ENCODE data around the gene REEP3. TPM values are rescaled to one million over a fixed set of nuclear protein-coding genes. Genes with fewer than 3 reads are reported as not detected.
A peak's percentile ranks its signal among the peaks of the same experiment; 100 is the strongest.
"Not testable (repeated sequence)": the region's sequence is repeated elsewhere in the genome, so short reads cannot be mapped to it uniquely, and the experiment has no call there.

Gene REEP3, protein sequence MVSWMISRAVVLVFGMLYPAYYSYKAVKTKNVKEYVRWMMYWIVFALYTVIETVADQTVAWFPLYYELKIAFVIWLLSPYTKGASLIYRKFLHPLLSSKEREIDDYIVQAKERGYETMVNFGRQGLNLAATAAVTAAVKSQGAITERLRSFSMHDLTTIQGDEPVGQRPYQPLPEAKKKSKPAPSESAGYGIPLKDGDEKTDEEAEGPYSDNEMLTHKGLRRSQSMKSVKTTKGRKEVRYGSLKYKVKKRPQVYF
- 31.8 and 33.0 TPM in 2 replicates for total RNA-seq (2014; rRNA removed; shearing (Covaris generic))
- polyA plus RNA-seq (2014; cell fraction: nucleus; rRNA removed), result 15.8 and 20.3 TPM in 2 replicates

GRCh38 chr10:63520500-63521415 lies at the start of gene REEP3:
Gene REEP3, plus strand, starts transcription at chr10:63521401. Its CDS starts 145 bp downstream, at chr10:63521546.
- DNase-seq (ENCODE audit: extremely low read depth, low read depth), result peak; percentile 60

DNA sequence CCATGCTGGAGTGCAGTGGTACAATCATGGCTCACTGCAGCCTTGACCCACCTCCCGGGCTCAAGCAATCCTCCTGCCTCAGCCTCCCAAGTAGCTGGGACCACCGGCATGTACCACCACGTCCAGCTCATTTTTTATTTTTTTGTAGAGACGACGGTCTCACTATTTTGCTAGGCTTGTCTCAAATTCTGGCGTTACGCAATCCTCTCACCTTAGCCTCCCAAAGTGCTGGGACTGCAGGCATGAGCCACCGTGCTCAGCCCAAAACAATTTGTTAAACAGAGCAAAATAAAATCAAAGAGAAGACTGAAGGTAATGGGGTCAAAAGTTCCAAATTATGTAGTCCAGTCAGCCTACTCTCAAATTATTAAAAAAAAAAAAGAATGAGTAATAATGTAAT lies 46.7 kb upstream of the REEP3 start:
- DNase-seq (ENCODE audit: extremely low read depth, low read depth), result no peak

DNA sequence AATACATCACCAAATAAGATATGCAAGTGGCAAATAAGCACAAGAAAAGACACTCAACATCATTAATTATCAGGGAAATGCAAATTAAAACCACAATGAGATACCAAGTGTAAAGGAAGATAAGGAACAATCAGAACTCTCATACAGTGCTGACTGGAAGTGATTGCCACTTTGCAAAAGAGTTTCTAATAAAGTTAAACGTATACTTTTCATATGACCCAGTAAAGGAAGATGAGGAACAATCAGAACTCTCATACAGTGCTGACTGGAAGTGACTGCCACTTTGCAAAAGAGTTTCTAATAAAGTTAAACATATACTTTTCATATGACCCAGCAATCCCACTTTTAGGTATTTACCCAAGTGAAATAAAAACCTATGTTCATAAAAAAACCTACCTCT lies 43.3 kb upstream of the REEP3 start:
- no peak for DNase-seq (ENCODE audit: extremely low read depth, low read depth)

DNA sequence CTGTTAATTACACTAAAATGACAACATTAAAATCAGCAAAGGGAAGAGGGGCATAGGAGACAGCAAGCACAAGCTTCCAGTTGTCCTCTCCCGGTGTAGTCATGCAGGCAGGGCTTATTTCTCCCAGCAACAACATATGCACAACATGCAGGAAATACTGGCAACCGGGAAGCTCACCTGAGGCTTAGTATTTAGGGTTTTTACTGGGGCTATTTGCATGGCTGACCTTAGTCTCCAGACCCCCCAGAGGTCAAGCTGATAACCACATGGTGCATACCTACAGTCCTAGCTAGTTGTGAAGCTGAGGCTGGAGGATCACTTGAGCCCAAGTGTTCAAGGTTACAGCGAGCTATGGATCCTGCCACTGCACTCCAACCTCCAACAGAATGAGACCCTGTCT lies 42.6 kb upstream of the REEP3 start:
- DNase-seq (ENCODE audit: extremely low read depth, low read depth), result no peak

- no peak for DNase-seq (ENCODE audit: extremely low read depth, low read depth)
These were observed 41.0 kb upstream of the REEP3 start for GRCh38 chr10:63480237-63480636.

GRCh38 chr10:63481815-63482421 lies 39.3 kb upstream of the REEP3 start:
- DNase-seq (ENCODE audit: extremely low read depth, low read depth), result no peak

- DNase-seq (ENCODE audit: extremely low read depth, low read depth), result no peak
These were observed 37.2 kb upstream of the REEP3 start for GRCh38 chr10:63483983-63484382.

- no peak for DNase-seq (ENCODE audit: extremely low read depth, low read depth)
These were observed 33.2 kb upstream of the REEP3 start for GRCh38 chr10:63487990-63488389.

GRCh38 chr10:63489838-63490237 lies 31.4 kb upstream of the REEP3 start:
- DNase-seq (ENCODE audit: extremely low read depth, low read depth), result no peak

DNA sequence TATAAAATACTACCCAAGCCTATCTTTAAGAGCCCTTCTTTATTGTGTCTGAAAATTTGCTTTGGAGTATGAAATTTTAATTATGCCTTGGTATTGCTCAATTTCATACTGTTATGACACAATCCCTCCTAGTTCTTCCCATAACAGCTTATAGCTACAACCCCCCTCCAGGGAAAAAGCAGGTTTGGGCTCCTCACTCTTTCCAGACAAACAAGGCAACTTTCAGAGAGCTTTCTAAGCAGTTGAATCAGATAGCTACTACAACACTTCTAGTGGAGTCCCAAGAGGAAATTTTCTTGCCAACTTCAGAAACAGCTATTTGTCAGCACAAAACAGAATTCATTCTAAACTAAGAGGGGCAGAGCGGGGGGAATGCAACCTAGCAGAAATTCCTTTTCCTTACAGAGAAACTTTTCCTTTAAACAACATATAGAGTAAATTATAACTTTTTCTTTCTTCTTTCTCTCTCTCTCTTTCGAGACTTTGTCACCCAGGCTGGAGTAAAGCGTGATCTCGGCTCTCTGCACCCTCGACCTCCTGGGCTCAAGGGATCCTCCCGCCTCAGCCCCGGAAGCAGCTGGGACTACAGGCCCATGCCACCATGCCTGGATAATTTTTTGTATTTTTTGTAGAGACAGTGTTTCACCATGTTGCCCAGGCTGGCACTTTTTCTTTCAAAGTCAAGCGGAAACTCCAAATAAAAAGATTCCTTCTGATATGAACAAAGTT lies 29.4 kb upstream of the REEP3 start:
- DNase-seq (ENCODE audit: extremely low read depth, low read depth), result no peak

DNA sequence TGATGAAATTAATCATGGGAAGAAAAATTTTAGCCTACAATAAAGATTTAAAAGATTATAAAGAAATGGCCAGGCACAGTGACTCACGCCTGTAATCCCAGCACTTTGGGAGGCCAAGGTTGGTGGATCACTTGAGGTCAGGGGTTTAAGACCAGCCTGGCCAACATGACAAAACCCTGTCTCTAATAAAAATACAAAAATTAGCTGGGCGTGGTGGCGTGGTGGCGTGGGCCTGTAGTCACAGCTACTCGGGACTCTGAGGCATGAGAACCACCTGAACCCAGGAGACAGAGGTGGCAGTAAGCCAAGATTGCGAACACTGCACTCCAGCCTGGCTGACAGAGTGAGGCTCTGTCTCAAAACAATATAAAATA lies 28.9 kb upstream of the REEP3 start:
- not testable (repeated sequence) for DNase-seq (ENCODE audit: extremely low read depth, low read depth)

DNA sequence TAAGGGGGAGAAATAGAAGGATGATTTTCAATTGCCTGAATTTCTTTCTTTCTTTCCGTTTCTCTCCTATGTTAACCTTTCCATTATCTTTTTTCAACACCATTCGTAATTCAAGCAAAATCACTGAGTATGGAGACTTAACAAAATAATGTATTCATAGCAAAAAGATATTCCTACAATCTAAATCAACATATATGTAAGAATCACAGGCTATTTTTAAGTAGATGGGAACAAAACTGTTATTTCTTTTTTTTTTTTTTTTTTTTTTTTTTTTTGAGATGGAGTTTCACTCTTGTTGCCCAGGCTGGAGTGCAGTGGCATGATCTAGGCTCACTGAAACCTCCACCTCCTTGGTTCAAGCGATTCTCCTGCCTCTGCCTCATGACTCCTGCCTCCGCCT lies 28.2 kb upstream of the REEP3 start:
- DNase-seq (ENCODE audit: extremely low read depth, low read depth), result no peak

DNA sequence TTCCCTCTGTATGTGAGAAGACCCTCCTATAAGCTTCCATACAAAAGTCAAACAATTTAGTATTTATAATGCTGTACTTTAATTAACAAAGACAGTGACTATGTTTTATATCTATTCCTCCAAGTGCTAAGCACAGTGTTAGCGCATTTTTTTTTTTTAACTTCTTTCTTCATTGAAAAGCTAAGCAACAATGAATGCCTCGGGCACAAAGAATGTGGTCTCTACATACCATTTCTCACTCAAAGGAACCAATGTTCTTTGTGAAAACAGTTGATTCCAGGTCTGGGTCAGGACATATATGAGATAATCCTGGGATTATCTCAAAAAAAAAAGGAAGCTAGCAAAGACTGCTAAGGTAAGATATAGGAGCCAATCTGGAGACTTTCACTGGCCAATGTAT lies 26.2 kb upstream of the REEP3 start:
- DNase-seq (ENCODE audit: extremely low read depth, low read depth), result no peak

- DNase-seq (ENCODE audit: extremely low read depth, low read depth), result no peak
These were observed 24.6 kb upstream of the REEP3 start for GRCh38 chr10:63496561-63496960.

DNA sequence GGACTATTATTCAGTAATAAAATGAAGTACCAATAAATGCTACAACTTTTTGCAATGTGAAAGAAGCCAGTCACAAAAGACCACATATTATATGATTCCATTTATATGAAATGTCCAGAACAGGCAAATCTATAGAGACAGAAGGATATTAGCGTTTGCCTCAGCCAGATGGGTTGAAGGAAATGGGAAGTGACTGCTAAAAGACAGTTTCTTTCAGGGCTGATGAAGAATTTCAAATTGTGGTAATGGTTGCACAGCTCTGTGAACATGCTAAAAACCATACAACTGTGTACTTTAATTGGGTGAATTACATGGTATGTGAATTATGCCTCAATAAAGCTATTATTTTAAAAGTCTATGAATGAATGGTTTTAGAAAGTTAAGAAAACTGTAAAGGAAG lies 23.9 kb upstream of the REEP3 start:
- DNase-seq (ENCODE audit: extremely low read depth, low read depth), result no peak

GRCh38 chr10:63498665-63499064 lies 22.5 kb upstream of the REEP3 start:
- DNase-seq (ENCODE audit: extremely low read depth, low read depth), result no peak

DNA sequence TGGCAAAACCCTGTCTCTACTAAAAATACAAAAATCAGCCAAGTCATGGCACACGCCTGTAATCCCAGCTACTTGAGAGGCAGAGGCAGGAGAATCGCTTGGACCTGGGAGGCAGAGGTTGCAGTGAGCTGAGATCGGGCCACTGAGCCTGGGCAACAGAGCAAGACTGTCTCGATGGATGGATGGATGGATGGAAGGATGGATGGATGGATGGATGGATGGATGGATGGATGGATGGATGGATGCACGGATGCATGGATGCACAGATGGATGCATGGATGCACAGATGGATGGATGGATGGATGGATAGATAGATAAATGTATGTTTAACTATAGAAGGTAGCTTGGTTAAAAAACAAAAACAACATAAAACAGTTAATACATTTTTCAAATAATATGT lies 20.6 kb upstream of the REEP3 start:
- not testable (repeated sequence) for DNase-seq (ENCODE audit: extremely low read depth, low read depth)

GRCh38 chr10:63501954-63502353 lies 19.2 kb upstream of the REEP3 start:
- no peak for DNase-seq (ENCODE audit: extremely low read depth, low read depth)

DNA sequence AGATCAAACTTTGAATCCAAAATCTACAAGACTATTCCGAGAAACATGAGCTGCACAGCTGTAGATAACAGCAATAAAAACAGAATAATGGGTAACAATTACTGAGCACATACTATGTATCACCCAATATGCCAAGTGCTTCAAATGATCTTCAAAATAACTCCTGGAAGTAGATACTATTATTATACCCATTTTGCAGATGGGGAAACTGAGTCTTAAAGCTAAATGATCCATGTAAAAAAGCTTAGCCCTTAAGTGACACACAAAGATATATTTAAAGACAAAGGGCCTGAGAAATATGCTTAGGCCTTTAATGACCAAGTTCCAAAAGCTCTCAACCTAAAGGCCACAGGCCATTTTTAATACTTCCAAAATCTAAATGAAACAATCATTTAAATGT lies 18.4 kb upstream of the REEP3 start:
- no peak for DNase-seq (ENCODE audit: extremely low read depth, low read depth)

GRCh38 chr10:63503395-63503794 lies 17.8 kb upstream of the REEP3 start:
- no peak for DNase-seq (ENCODE audit: extremely low read depth, low read depth)

All from NCI-H460 (cell line).